VCaP (cell line): ENCODE results near the gene CHMP1A.
"Not testable (repeated sequence)": the region's sequence is repeated elsewhere in the genome, so short reads cannot be mapped to it uniquely, and the experiment has no call there.

Experiments used
- H3K27ac ChIP-seq: fragments of 450-650 bp; 2 replicates; pipeline ENCODE4 v1.5.1; 2017
- CTCF ChIP-seq: fragments of 450-650 bp; conservative IDR thresholded peaks from 2 replicates; pipeline ENCODE4 v1.5.1; 2017; ENCODE audit warnings: mild to moderate bottlenecking, moderate library complexity

Gene CHMP1A

GRCh38 chr16:89695086-89695874 lies 37.8 kb upstream of the CHMP1A start:
- TF ChIP-seq CTCF: no peak
- H3K27ac ChIP-seq: no peak overlapping the region

GRCh38 chr16:89694784-89695085 lies 37.2 kb upstream of the CHMP1A start:
- H3K27ac ChIP-seq: not testable (repeated sequence)

GRCh38 chr16:89693931-89694783 lies 36.6 kb upstream of the CHMP1A start:
- no peak for TF ChIP-seq CTCF
- H3K27ac ChIP-seq: no peak overlapping the region

DNA sequence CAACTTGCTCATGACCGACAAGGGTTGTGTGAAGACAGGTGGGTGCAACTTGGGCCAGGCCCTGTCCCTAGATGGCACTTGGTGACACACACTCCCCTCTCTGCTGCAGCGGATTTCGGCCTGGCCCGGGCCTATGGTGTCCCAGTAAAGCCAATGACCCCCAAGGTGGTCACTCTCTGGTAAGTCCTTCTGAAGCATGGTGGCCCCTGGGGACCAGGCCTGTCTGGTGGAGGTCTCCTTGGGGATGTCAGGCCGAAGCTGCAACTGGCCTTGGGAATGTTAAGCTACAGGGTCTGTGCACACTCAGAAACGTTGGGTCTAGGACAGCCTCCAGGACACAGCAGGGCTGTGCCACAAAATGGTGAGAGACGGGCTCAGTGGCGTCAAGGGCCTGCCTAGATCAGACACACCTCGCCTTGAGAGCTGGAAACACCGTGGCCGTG lies 35.8 kb upstream of the CHMP1A start:
- no peak overlapping the region for H3K27ac ChIP-seq

DNA sequence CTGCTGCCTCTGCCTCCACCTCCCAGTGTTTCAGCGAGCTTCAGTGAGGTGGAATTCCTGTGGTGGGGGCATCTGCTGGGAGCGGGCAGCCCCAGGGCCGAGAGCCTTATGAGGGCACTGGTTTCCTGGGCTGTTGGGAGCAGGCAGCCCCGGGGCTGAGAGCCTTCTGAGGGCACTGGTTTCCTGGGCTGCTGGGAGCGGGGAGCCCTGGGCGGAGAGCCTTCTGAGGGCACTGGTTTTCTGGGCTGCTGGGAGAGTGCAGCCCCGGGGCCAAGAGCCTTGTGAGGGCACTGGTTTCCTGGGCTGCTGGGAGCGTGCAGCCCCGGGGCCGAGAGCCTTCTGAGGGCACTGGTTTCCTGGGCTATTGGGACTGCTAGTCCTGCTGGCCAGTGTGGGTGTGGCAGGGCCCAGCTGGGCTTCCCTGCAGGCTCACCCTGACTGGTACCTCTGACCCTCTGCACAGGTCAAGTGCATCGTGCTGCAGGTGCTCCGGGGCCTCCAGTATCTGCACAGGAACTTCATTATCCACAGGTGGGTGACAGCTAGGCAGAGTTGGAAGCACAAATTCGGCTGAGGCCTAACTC lies 34.6 kb upstream of the CHMP1A start:
- no peak overlapping the region for H3K27ac ChIP-seq
- no peak for TF ChIP-seq CTCF

More for the DNA sequence above, 35.8 kb upstream of the CHMP1A start:
- no peak for TF ChIP-seq CTCF

- no peak overlapping the region for H3K27ac ChIP-seq
- TF ChIP-seq CTCF: no peak
Measured at GRCh38 chr16:89691231-89691985, 33.9 kb upstream of the CHMP1A start.

DNA sequence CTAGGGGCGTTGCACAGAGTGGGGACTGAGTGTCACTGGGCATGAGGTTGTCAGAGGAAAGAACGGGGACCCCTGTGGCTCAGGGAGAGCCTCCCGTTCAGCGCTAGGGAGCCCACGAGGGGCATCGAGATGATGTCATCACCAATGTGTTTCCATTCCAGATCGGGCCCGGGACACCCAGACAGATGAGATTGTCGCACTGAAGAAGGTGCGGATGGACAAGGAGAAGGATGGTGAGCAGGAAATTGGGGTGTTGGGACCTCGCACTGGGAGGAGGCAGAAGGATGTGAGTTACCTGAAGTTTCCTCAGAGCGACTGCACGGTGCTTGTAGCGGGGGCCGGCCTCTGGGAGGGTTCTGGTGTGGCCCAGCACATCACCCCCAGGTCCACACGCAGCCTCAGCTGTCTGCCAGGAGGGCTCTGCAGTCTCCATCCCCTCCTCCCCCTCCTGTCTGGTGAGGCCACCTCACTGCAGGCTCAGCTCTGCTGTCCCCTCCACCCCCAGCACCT lies 32.9 kb upstream of the CHMP1A start:
- H3K27ac ChIP-seq: no peak overlapping the region
- TF ChIP-seq CTCF: no peak

DNA sequence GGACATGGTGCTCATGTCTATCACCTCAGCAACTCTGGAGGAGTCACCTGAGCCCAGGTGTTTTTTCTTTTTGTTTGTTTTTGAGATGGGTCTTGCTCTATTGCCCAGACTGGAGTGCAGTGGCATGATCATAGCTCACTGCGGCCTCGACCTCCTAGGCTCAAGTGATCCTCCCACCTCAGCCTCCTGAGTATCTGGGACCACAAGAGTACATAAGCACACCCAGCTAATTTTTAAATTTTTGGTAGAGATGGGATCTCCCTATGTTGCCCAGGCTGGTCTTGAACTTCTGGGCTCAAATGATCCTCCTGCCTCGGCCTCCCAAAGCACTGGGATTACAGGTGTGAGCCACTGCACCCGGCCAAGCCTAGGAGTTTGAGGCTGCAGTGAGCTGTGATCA lies 32.1 kb upstream of the CHMP1A start:
- H3K27ac ChIP-seq: not testable (repeated sequence)
